ENCODE data around the gene SNX9. TPM values are rescaled to one million over a fixed set of nuclear protein-coding genes. Genes with fewer than 3 reads are reported as not detected.
"Not testable (repeated sequence)": the region's sequence is repeated elsewhere in the genome, so short reads cannot be mapped to it uniquely, and the experiment has no call there.

The SNX9 gene
- total RNA-seq, 2 donors from 2014 or later = 83.5 to 94.6 TPM

DNA sequence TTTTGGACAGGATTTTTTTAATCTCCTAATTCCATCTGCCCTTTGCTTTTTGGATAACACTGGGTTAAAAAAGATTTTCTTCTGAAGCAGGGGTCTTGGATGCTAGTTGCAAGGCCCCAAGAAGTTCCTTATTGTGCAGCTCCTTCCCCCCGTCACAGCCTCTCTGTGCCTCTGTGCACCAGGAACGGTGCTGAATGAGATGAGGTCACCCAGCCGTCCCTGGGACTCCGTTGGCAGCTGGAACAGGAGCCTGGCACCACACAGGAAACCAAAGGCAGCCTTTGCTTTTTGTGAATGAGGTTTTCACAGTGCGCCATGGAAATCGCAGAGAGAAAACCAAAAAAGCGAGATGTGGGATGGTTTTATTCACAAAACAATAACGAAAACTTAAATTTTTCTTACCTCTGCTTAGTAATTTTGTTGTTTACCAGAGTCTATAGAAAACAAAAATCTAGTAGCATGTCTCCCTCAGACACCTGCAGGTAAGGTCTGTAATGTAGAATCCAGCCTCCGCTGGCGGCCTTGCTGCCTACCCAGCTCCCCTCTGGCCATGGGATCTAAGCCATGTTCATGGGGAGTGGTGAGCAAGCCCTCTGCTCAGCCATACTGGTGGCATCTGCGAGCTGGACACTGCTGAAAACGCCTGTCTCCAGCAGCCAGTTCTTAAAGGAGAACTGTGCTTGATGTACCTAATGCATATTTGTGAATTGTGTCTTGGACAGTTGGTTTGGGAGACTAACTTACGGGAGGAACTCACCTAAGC is 118.2 kb downstream of the SNX9 start:
- Mint-ChIP-seq H3K36me3 (ENCODE audit: insufficient read depth in 2 of 2) (peaks cover 21 to 66% of the 10 kb centered on the region in 2 donors), H3K4me3 (peak overlapping the region in 1 of 2 donors; percentile 31), H3K27ac (peak overlapping the region; percentile 71), H3K4me1 (ENCODE audit: low read depth) (peaks cover 53% of the 10 kb centered on the region), H3K9me3 (peaks cover 0 to 2% of the 10 kb centered on the region in 2 donors), H3K27me3 (ENCODE audit: low read depth) (no peaks in the 10 kb centered on the region)
- ATAC-seq (replicated peaks in 1 of 2) = no peak
- DNase-seq = no peak

DNA sequence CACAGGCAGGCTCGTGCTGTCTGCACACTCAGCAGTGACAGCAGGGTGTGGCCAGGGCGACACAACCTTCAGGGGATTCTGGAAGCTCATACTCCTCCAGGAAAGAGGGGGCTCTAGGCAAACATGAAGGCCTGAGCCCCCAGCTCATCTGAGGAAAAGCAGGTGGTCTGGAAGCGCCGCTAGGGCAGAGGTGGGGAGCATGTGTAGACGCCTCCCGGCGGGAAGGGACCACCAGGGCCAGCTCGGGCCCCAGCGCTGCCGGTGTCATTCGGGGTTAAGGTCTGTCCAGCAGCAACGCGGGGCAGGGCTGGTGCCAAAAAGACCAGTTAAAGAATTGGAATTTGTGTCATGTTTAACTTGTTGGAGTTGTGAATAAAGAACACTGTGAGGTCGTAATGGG is 119.3 kb downstream of the SNX9 start:
- Mint-ChIP-seq H3K4me3 (no peak overlapping the region), H3K27ac (no peak overlapping the region), H3K4me1 (ENCODE audit: low read depth) (peaks cover 63% of the 10 kb centered on the region), H3K9me3 (peaks cover 0 to 2% of the 10 kb centered on the region in 2 donors), H3K36me3 (ENCODE audit: insufficient read depth in 2 of 2) (peaks cover 21 to 66% of the 10 kb centered on the region in 2 donors), H3K27me3 (ENCODE audit: low read depth) (no peaks in the 10 kb centered on the region)
- ATAC-seq (replicated peaks in 1 of 2) = no peak
- DNase-seq = no peak

DNA sequence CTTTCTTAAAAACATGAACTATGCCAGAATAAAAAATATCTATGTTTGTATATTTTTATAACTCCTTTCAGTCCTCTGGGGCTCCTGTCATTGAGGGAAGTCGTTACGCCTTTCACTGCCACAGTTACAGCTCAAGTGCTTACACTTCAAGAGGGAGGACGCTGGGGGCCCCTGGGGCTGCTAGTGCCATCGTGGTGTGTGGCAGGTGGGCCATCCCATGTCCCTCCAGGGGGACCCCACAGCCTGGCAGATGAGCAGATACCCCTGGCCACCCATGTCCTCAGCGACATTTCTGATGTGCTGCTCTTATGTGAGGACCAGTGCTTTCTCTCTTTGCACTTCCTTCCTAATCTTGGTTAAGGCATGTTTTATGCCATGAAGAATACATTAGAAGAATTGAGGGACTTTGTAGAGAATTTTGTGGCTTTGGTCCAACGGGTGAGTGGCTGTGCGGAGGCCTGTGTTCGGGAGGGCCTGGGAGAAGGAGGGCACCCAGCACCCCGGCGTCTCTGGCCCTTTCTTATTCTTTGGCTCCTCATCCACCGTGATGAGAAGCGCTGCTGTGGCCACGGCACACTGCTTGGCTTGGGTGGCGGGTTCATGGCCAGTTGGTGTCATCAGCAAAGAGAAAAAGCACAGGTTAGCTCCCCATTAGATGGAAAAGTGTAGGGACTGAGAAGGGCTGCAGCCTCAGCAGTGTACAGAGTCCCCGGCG is 120.4 kb downstream of the SNX9 start:
- Mint-ChIP-seq H3K36me3 (ENCODE audit: insufficient read depth in 2 of 2) (peaks cover 21 to 63% of the 10 kb centered on the region in 2 donors), H3K27ac (no peak overlapping the region), H3K4me3 (no peak overlapping the region), H3K4me1 (ENCODE audit: low read depth) (peaks cover 63% of the 10 kb centered on the region), H3K9me3 (peaks cover 0 to 2% of the 10 kb centered on the region in 2 donors), H3K27me3 (ENCODE audit: low read depth) (no peaks in the 10 kb centered on the region)
- ATAC-seq (replicated peaks in 1 of 2) = no peak
- DNase-seq = no peak

DNA sequence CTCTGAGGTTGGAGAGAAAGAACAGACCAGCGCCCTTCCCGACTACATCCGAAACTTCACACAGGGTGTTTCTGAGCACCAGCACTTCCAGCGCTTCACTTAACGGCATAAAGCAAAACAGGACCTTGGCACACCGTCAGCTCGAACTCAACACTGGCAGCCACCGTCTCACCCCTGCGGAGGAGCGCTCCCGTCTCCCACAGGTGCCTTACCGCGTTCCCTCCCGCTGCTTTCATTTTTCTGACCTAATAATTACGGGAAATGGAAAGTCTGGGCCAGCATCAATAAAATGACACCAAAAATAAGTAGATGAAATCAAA is 120.9 kb downstream of the SNX9 start:
- Mint-ChIP-seq H3K9me3 (peaks cover 0 to 5% of the 10 kb centered on the region in 2 donors), H3K27me3 (ENCODE audit: low read depth) (no peaks in the 10 kb centered on the region), H3K27ac (no peak overlapping the region), H3K36me3 (ENCODE audit: insufficient read depth in 2 of 2) (peaks cover 23 to 61% of the 10 kb centered on the region in 2 donors), H3K4me1 (ENCODE audit: low read depth) (peaks cover 61% of the 10 kb centered on the region), H3K4me3 (no peak overlapping the region)
- DNase-seq = no peak
- no peak for ATAC-seq (replicated peaks in 1 of 2)

DNA sequence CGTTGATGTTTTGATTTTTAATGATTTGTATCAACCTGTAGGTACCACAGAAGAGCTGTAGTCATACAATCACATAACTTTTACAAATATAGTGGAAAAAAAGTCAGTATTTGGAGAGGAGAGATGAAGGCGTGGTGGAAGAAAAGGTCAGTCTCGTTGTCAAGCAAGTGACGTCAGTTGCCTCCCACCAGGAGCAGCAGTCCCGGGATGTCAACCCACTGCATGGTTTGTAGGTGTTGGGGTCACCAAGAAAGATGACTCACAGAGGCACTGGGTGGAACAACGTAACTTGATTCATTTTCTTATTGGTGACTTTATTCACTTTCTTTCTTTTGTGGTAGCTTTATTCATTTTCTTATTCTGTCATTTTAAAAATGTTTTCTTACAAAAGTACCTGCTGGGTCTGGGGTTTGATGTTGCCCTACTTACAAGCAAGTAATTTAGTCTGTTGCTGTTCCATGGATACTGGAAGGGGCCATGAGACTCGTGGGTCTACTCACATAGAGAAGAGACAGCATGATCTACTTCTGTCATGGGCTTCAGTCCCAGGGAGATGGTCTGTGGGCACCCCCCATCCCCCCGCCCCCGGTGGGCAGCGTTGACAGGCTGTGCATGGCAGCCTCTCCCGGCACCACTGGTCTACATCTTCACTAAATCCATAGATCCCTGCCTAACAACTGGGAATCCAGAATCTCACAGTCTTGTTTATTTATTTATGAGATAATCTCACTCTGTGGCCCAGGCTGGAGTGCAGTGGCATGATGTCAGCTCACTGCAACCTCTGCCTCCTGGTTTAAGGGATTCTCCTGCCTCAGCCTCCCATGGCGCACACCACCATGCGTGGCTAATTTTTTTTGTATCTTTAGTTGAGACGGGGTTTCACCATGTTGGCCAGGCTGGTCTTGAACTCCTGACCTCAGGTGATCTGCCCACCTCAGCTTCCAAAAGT is 122.2 kb downstream of the SNX9 start:
- peaks cover 7% of the 10 kb centered on the region in 2 donors for H3K9me3 Mint-ChIP-seq
- DNase-seq (peak; percentile 54 to 58), ATAC-seq (replicated peaks in 1 of 2) (peak; percentile 45 to 60)
- H3K4me3 Mint-ChIP-seq = peak overlapping the region; percentile 9 to 68
- H3K27ac Mint-ChIP-seq = peak overlapping the region; percentile 83
- H3K36me3 Mint-ChIP-seq (ENCODE audit: insufficient read depth in 2 of 2) = peaks cover 19 to 64% of the 10 kb centered on the region in 2 donors
- peaks cover 51% of the 10 kb centered on the region for H3K4me1 Mint-ChIP-seq (ENCODE audit: low read depth)
- H3K27me3 Mint-ChIP-seq (ENCODE audit: low read depth) = peaks cover 7% of the 10 kb centered on the region

DNA sequence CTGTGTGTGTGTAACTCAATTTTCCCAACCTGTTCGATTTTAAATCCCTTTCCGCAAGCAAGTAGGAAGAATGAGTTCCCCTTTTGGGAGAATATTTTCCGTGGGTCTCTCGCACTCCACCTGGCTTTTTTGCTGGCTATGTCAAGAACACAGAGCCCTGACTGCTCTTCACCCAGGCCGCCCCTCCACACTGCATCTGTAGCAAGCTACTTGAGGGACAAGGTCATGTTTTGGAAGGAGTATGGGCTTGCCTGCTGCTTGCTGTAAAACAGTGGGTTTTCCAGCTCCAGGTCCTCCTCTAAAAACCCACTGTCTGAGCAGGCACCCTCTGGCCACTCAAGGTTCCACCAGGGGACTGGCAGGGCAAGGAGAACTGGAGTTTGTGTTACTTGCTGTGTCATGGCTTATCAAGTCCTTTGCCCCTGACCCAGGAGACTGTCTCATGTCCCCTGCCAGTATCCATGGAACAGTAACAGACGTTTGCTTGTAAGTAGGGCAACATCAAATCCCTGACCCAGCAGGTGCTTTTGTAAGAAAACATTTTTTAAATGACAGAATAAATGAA is 123.1 kb downstream of the SNX9 start:
- peaks cover 11% of the 10 kb centered on the region for H3K27me3 Mint-ChIP-seq (ENCODE audit: low read depth)
- H3K9me3 Mint-ChIP-seq = peaks cover 7% of the 10 kb centered on the region in 2 donors
- peaks cover 17 to 57% of the 10 kb centered on the region in 2 donors for H3K36me3 Mint-ChIP-seq (ENCODE audit: insufficient read depth in 2 of 2)

DNA sequence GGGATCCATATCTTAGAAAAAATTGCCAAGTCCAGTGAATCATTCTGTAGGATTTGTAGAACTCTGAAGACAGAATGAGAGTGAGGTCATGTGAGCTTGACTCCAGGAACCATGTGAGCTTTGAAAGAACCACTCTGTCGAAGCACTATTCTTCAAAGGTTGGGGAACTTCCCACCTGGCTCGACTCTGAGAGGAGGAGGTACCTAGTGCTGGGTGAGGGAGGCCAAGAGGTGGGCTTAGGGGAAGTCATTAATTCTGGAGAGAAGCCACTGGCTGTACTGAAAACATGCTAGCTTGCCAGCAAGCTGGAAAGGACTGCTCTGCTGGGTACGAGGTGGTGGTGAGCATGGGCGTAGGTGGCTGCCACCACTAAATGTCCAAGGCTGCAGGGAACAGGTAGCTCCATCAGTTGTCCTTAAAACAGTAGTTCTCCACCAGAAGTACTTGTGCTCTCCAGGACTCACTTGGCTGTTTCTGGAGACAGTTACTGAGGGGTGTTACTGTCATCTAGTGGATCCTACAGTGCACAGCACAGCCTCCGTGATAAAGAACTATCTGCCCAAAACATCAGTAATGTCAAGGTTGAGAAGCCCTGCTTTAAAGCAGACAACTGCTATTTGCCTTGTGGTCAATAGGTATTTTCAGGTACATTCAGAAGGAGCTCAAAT is 124.0 kb downstream of the SNX9 start:
- H3K36me3 Mint-ChIP-seq (ENCODE audit: insufficient read depth in 2 of 2) = peaks cover 15 to 48% of the 10 kb centered on the region in 2 donors
- no peak overlapping the region for H3K4me3 Mint-ChIP-seq

More for the DNA sequence above, 123.1 kb downstream of the SNX9 start:
- H3K4me1 Mint-ChIP-seq (ENCODE audit: low read depth) = peaks cover 43% of the 10 kb centered on the region
- H3K27ac Mint-ChIP-seq = peak overlapping the region; percentile 70
- no peak overlapping the region for H3K4me3 Mint-ChIP-seq
- DNase-seq (no peak), ATAC-seq (replicated peaks in 1 of 2) (no peak)

DNA sequence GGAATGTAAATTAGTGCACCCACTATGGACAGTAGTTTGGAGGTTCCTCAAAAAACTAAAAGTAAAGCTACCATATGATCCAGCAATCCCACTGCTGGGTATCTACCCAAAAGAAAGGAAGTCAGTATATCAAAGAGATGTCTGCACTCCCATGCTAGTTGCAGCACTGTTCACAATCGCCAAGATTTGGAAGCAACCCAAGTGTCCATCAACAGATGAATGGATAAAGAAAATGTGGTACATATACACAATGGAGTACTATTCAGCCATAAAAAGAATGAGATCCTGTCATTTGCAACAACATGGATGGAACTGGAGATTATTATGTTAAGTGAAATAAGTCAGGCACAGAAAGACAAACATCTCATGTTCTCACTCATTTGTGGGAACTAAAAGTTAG is 127.9 kb downstream of the SNX9 start:
- H3K4me3 Mint-ChIP-seq; H3K9me3 Mint-ChIP-seq; DNase-seq; ATAC-seq (replicated peaks in 1 of 2): not testable (repeated sequence)
- H3K27me3 Mint-ChIP-seq (ENCODE audit: low read depth) = peaks cover 22% of the 10 kb centered on the region
- peaks cover 10 to 18% of the 10 kb centered on the region in 2 donors for H3K36me3 Mint-ChIP-seq (ENCODE audit: insufficient read depth in 2 of 2)
- peaks cover 14% of the 10 kb centered on the region for H3K4me1 Mint-ChIP-seq (ENCODE audit: low read depth)
- peak overlapping the region; percentile 7 for H3K27ac Mint-ChIP-seq

More for the DNA sequence above, 124.0 kb downstream of the SNX9 start:
- peaks cover 7% of the 10 kb centered on the region in 2 donors for H3K9me3 Mint-ChIP-seq
- ATAC-seq (replicated peaks in 1 of 2) = peak; percentile 27 to 53
- peaks cover 37% of the 10 kb centered on the region for H3K4me1 Mint-ChIP-seq (ENCODE audit: low read depth)
- H3K27me3 Mint-ChIP-seq (ENCODE audit: low read depth) = peaks cover 14% of the 10 kb centered on the region
- H3K27ac Mint-ChIP-seq = peak overlapping the region; percentile 27
- DNase-seq = no peak

DNA sequence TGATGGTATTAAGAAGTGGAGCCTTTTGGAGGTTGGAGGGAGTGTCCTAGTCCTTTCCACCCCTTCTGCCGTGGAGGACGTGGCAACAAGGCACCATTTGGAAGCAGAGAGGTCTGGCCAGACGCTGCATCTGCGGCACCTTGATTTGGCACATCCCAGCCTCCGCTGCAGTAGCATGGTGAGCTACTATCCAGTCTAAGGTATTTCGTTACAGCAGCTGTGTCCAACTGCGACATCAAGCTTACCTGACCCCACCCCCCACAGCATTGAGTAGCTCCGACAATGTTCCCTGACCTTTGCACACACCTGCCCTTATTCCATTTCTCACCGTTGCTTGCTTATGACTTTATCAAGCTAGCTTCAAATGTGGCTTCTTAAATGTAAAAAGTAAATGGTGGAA is 128.8 kb downstream of the SNX9 start:
- Mint-ChIP-seq H3K4me1 (ENCODE audit: low read depth) (peaks cover 4% of the 10 kb centered on the region), H3K27me3 (ENCODE audit: low read depth) (peaks cover 22% of the 10 kb centered on the region), H3K4me3 (no peak overlapping the region), H3K9me3 (peaks cover 5 to 7% of the 10 kb centered on the region in 2 donors), H3K27ac (peak overlapping the region; percentile 17), H3K36me3 (ENCODE audit: insufficient read depth in 2 of 2) (peaks cover 10 to 18% of the 10 kb centered on the region in 2 donors)
- ATAC-seq (replicated peaks in 1 of 2) = peak; percentile 10 to 12
- no peak for DNase-seq

DNA sequence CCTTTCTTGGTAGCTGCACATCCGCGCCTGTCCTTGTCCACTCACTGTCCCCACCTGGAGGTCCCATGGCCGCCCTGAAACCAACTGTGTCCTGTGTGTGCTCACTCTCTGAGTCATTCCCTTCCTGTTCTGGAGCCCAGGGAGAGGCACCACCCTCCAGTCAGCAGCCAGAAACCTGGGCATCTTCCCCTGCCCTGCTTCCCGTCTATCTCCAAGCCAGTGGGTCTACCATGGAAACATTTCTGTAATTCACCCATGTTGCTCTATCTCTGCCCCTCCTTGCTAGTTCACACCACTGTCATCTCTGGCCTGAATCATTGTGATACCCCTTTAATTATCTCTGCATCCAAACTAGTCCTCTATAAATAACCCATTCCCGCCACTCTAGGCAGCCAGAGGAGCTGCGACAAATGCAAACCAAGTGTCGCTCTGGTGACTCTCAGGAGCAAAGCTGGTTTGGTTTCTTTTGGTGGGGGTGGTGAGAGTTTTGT is 129.9 kb downstream of the SNX9 start:
- H3K27me3 Mint-ChIP-seq (ENCODE audit: low read depth) = peaks cover 22% of the 10 kb centered on the region
- H3K4me1 Mint-ChIP-seq (ENCODE audit: low read depth) = no peaks in the 10 kb centered on the region
- no peak for DNase-seq
- H3K36me3 Mint-ChIP-seq (ENCODE audit: insufficient read depth in 2 of 2) = peaks cover 10 to 19% of the 10 kb centered on the region in 2 donors
- peak; percentile 17 to 36 for ATAC-seq (replicated peaks in 1 of 2)
- no peak overlapping the region for H3K27ac Mint-ChIP-seq
- no peak overlapping the region for H3K4me3 Mint-ChIP-seq
- H3K9me3 Mint-ChIP-seq = peaks cover 5 to 7% of the 10 kb centered on the region in 2 donors

DNA sequence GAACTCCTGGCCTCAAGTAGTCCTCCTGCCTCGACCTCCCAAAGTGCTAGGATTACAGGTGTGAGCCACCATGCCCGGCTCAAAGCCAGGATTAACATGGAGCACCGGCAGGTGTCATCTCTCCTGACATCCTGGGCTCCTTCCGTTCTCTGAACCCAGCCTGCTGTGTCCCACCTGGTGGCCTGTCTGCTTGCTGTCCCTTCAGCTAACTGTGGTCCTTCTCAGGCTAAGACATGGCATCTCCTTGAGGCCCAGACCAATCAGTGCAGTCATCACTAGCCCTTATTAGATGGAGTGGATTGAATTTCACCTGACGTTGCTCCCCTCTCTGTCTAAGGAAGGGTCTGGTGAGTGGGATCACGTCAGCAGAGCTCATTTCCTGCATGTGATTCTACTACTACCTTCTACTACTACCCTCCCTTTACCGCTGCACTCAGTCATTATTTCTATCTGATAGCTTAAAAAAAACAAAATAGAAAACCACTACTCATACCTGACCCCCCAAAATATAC is 130.6 kb downstream of the SNX9 start:
- H3K4me3 Mint-ChIP-seq = no peak overlapping the region
- ATAC-seq (replicated peaks in 1 of 2) (peak in 1 of 2 donors; percentile 15), DNase-seq (no peak)
- H3K27me3 Mint-ChIP-seq (ENCODE audit: low read depth) = peaks cover 22% of the 10 kb centered on the region
- peaks cover 5 to 9% of the 10 kb centered on the region in 2 donors for H3K9me3 Mint-ChIP-seq
- H3K36me3 Mint-ChIP-seq (ENCODE audit: insufficient read depth in 2 of 2) = peaks cover 11 to 25% of the 10 kb centered on the region in 2 donors
- no peaks in the 10 kb centered on the region for H3K4me1 Mint-ChIP-seq (ENCODE audit: low read depth)
- H3K27ac Mint-ChIP-seq = peak overlapping the region; percentile 63

Data from activated T-cell treated with anti-CD3 and anti-CD28 coated beads, Interleukin-2, amount 50 U/mL, for 72 hours (primary cell).